Erythroblast (primary cell): ENCODE results near the gene CBX4.

Source experiments
- GATA1 ChIP-seq: IDR thresholded peaks from 2 replicates; pipeline ENCODE4 v1.6.1; 2011; ENCODE audit warnings: low read depth, mild to moderate bottlenecking, control low read depth, low read length, moderate library complexity
- POLR2A ChIP-seq: IDR thresholded peaks from 2 replicates; pipeline ENCODE4 v1.6.1; 2011; ENCODE audit warnings: mild to moderate bottlenecking, low read length

- TF ChIP-seq POLR2A: no peak
- no peak for TF ChIP-seq GATA1
Observed at GRCh38 chr17:79840269-79840988, 1.2 kb upstream of the CBX4 start.
